Activated CD8-positive, alpha-beta T cell treated with anti-CD3 and anti-CD28 coated beads for 36 hours (primary cell): Measurements from ENCODE around the gene CTTNBP2NL. TPM values are rescaled to one million over a fixed set of nuclear protein-coding genes. Genes with fewer than 3 reads are reported as not detected.

Experiments used
- ATAC-seq: fragments of 200-7000 bp; cut with Tn5 transposase; one replicate; pipeline ENCODE4 v1.10.0; 2021; ENCODE audit warnings: mild to moderate bottlenecking, moderate library complexity
- CTCF ChIA-PET: fragments of 350-600 bp; sonication (Branson Sonifier 250); formaldehyde crosslinking; loops from one replicate; lab custom pipeline; 2021; ENCODE audit warnings: antibody characterized with exemption; lab: Charles Lee
- POLR2A ChIA-PET: fragments of 350-600 bp; sonication (Branson Sonifier 250); formaldehyde crosslinking; loops from one replicate; lab custom pipeline; 2021; ENCODE audit warnings: antibody characterized with exemption; lab: Charles Lee
- DNase-seq: peaks from one replicate; pipeline ENCODE4 v3.0.0-alpha.2; 2020
- H3K27ac Mint-ChIP-seq: one replicate; pipeline ENCODE4 v1.8.0; 2021; ENCODE audit warnings: mild to moderate bottlenecking, mixed read lengths
- H3K27me3 Mint-ChIP-seq: one replicate; pipeline ENCODE4 v1.8.0; 2021; ENCODE audit warnings: mixed read lengths
- H3K36me3 Mint-ChIP-seq: one replicate; pipeline ENCODE4 v1.8.0; 2021; ENCODE audit warnings: low read depth, mixed read lengths
- H3K4me1 Mint-ChIP-seq: one replicate; pipeline ENCODE4 v1.8.0; 2021; ENCODE audit warnings: low read depth, mixed read lengths
- H3K4me3 Mint-ChIP-seq: one replicate; pipeline ENCODE4 v1.8.0; 2021; ENCODE audit warnings: mild to moderate bottlenecking, moderate library complexity, mixed read lengths
- H3K9me3 Mint-ChIP-seq: one replicate; pipeline ENCODE4 v1.8.0; 2021; ENCODE audit warnings: mixed read lengths
- CTCF ChIP-seq: fragments of 200-600 bp; IDR thresholded peaks from one replicate; pipeline ENCODE4 v1.8.0; 2022; ENCODE audit warnings: antibody characterized with exemption, mild to moderate bottlenecking
- intact Hi-C: fragments of 100-400 bp; cut with micrococcal nuclease; formaldehyde crosslinking; loops from one replicate; pipeline ENCODE4 v1.10.0; 2022
- total RNA-seq, 2 experiments: library from RNA; stranded (reverse); gene quantifications; one replicate each; pipeline ENCODE4 v1.2.3, GENCODE V29; 2021

CTTNBP2NL gene
- total RNA-seq, 2 experiments from 2014 or later: 1.1 to 1.7 TPM

GRCh38 chr1:112506306-112506705, 110.3 kb downstream of the CTTNBP2NL start:
- TF ChIP-seq CTCF: no peak
- POLR2A ChIA-PET: no interaction called here
- Mint-ChIP-seq H3K27ac (no peak overlapping the region), H3K36me3 (no peaks in the 10 kb centered on the region), H3K4me1 (peaks cover 10% of the 10 kb centered on the region), H3K4me3 (no peak overlapping the region), H3K9me3 (no peaks in the 10 kb centered on the region), H3K27me3 (peaks cover 50% of the 10 kb centered on the region)
- intact Hi-C loops: loop anchor here (10.0 kb wide), 1 partner anchor 108 kb away; the partner anchor contains the start of genes CAPZA1 and ST7L
- DNase-seq: no peak
- no peak for ATAC-seq
- CTCF ChIA-PET: interaction anchor here (1.2 kb wide), 1 partner anchor 204 kb away, joined by 3 read pairs; no protein-coding TSS in a partner anchor

GRCh38 chr1:112506731-112507130, 110.7 kb downstream of the CTTNBP2NL start:
- intact Hi-C loops: loop anchor here (10.0 kb wide), 1 partner anchor 108 kb away; the partner anchor contains the start of genes CAPZA1 and ST7L
- Mint-ChIP-seq H3K36me3 (no peaks in the 10 kb centered on the region), H3K9me3 (no peaks in the 10 kb centered on the region), H3K27me3 (peaks cover 46% of the 10 kb centered on the region), H3K27ac (no peak overlapping the region), H3K4me1 (peaks cover 7% of the 10 kb centered on the region), H3K4me3 (no peak overlapping the region)
- TF ChIP-seq CTCF: no peak
- CTCF ChIA-PET: interaction anchor here (1.2 kb wide), 1 partner anchor 203 kb away, joined by 3 read pairs; no protein-coding TSS in a partner anchor
- POLR2A ChIA-PET: no interaction called here
- DNase-seq: no peak
- ATAC-seq: no peak

- H3K27ac Mint-ChIP-seq: no peak overlapping the region
- TF ChIP-seq CTCF: no peak
- ATAC-seq: no peak
- H3K27me3 Mint-ChIP-seq: peaks cover 43% of the 10 kb centered on the region
- H3K4me1 Mint-ChIP-seq: peaks cover 6% of the 10 kb centered on the region
- no peaks in the 10 kb centered on the region for H3K9me3 Mint-ChIP-seq
- ChIA-PET CTCF (interaction anchor here (3.0 kb wide), 1 partner anchor 116 kb away, joined by 14 read pairs; no protein-coding TSS in a partner anchor), POLR2A (interaction anchor here (2.1 kb wide), 1 partner anchor 111 kb away, joined by 5 read pairs; no protein-coding TSS in a partner anchor)
- no peak for DNase-seq
- no peaks in the 10 kb centered on the region for H3K36me3 Mint-ChIP-seq
- H3K4me3 Mint-ChIP-seq: peak overlapping the region; percentile 67
- intact Hi-C loops: loop anchor here (10.0 kb wide), 1 partner anchor 107 kb away; the partner anchor contains the start of genes CAPZA1 and ST7L
Measured at GRCh38 chr1:112507336-112507735, 111.3 kb downstream of the CTTNBP2NL start.

GRCh38 chr1:112507921-112508277, 111.9 kb downstream of the CTTNBP2NL start:
- Mint-ChIP-seq H3K4me3 (peak overlapping the region; percentile 67), H3K27ac (no peak overlapping the region), H3K36me3 (no peaks in the 10 kb centered on the region), H3K27me3 (peaks cover 37% of the 10 kb centered on the region), H3K4me1 (peaks cover 2% of the 10 kb centered on the region), H3K9me3 (no peaks in the 10 kb centered on the region)
- DNase-seq: peak; percentile 10
- intact Hi-C loops: loop anchor here (10.0 kb wide), 1 partner anchor 107 kb away; the partner anchor contains the start of genes CAPZA1 and ST7L
- peak; percentile 18 for ATAC-seq
- CTCF ChIA-PET: interaction anchor here (3.0 kb wide), 1 partner anchor 117 kb away, joined by 14 read pairs; no protein-coding TSS in a partner anchor
- no peak for TF ChIP-seq CTCF
- POLR2A ChIA-PET: interaction anchor here (1.1 to 2.1 kb wide), 2 partner anchors 43 to 110 kb away, joined by 3 to 5 read pairs; no protein-coding TSS in a partner anchor
